Measurements from ENCODE around the gene CD2. TPM values are rescaled to one million over a fixed set of nuclear protein-coding genes. Genes with fewer than 3 reads are reported as not detected.

The CD2 gene
- total and polyA plus RNA-seq, 2 of the 8 experiments (the other 6 are each of a cell fraction or from before 2014, with no cell fraction given): not detected

DNA sequence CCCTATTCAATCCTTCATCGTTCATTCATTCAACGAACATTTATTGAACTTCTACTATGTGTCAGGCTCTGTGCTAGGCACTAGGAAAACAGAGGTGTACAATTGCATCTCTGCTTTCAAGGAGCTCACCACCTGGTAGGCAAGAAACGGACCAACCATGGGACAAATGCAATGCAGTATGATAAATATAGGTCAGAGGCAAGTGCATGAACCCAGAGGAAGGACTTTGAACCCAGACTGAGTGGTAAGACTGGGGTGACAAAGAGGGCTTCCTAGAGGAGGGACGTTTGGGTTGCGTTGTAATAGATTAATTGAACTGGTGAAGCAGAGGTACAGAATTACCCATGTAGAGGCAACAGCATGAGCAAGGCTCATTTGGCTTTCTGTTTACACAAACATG is 16.4 kb downstream of the CD2 start (continued):
- no peak for TF ChIP-seq E2F6 (IDR thresholded peaks at IDR 0.05)
- no peak for TF ChIP-seq JUND (IDR thresholded peaks at IDR 0.05; ENCODE audit: low read length)
- TF ChIP-seq CBX8 (IDR thresholded peaks at IDR 0.05; ENCODE audit: borderline replicate concordance, low read depth, low read length): no peak
- no peak for TF ChIP-seq YY1 (IDR thresholded peaks at IDR 0.05; ENCODE audit: low read depth, low read length)
- no peak for TF ChIP-seq PHF8 (conservative IDR thresholded peaks at IDR 0.05; ENCODE audit: low read depth, low read length)

Data from H1 (cell line).